ENCODE results near the gene MRGPRG. TPM values are rescaled to one million over a fixed set of nuclear protein-coding genes. Genes with fewer than 3 reads are reported as not detected.
"Not testable (repeated sequence)": the region's sequence is repeated elsewhere in the genome, so short reads cannot be mapped to it uniquely, and the experiment has no call there.

Gene MRGPRG
- total and polyA plus RNA-seq, 2 of the 8 experiments (the other 6 are each of a cell fraction or from before 2014, with no cell fraction given) = not detected

DNA sequence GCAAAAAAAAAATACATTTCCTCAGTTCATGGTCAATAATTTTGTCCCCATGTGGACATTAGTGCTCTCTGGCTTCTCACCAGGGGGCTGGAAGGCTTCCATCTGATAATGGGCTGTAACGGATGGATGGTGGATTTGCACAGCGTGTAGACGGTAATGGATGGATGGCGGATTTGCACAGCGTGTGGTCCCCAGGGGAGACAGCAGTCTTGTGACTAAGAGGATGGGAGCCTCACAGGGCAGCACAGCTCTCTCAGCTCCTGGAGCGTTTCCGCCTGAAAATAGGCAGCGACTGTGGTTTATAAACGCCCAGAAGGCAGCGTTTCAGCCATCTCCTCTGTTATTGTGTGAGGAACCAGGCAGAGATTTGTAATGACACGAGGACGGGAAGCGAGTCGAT is 36.2 kb upstream of the MRGPRG start:
- DNase-seq (ENCODE audit: low read depth in 1 of 2, low spot score in 2 of 2); CTCF ChIA-PET (ENCODE audit: partially characterized antibody); H3K79me1 ChIP-seq (ENCODE audit: low read depth, low read length); H2BK12ac ChIP-seq (ENCODE audit: low read depth, low read length); H2BK5ac ChIP-seq (ENCODE audit: low read depth, low read length); H2BK15ac ChIP-seq (ENCODE audit: low read length); H3K79me2 ChIP-seq (ENCODE audit: control insufficient read depth in 1 of 2, insufficient read depth in 2 of 2, low read length in 2 of 2); H3K18ac ChIP-seq (ENCODE audit: extremely low read depth, low read length); H3K23me2 ChIP-seq (ENCODE audit: low read depth, low read length); H3K4me3 ChIP-seq (ENCODE audit: extremely low read depth in 1 of 4, insufficient read depth in 2 of 4, low read depth in 3 of 4, low read length in 4 of 4); H3K27ac ChIP-seq (ENCODE audit: low read depth, low read length); H3K23ac ChIP-seq (ENCODE audit: insufficient read length); FAIRE-seq; H4K20me1 ChIP-seq (replicated peaks in 1 of 2; ENCODE audit: control insufficient read depth in 1 of 2, insufficient read depth in 2 of 2, low read length in 2 of 2); H4K5ac ChIP-seq (ENCODE audit: insufficient read length, low read depth, low read length); H3K9me3 ChIP-seq (ENCODE audit: insufficient read depth in 2 of 2, low read depth in 1 of 2, low read length in 1 of 2); H4K8ac ChIP-seq (ENCODE audit: extremely low read depth, insufficient read depth, low read length); H2AFZ ChIP-seq (ENCODE audit: low read length); H3K4me2 ChIP-seq (ENCODE audit: insufficient read depth in 1 of 2, low read depth in 2 of 2, low read length in 2 of 2); H3K4ac ChIP-seq (replicated peaks; ENCODE audit: insufficient read length, low read depth, low read length); H4K91ac ChIP-seq (replicated peaks; ENCODE audit: insufficient read length, low read length); H3K27me3 ChIP-seq (replicated peaks in 1 of 4; ENCODE audit: control insufficient read depth in 3 of 4, extremely low read depth in 1 of 4, insufficient read depth in 3 of 4, low read length in 3 of 4); H3K14ac ChIP-seq (ENCODE audit: insufficient read length); POLR2A ChIA-PET (ENCODE audit: partially characterized antibody); H3K4me1 ChIP-seq (replicated peaks in 1 of 4; ENCODE audit: control insufficient read depth in 3 of 4, insufficient read depth in 4 of 4, low read length in 3 of 4); H3K56ac ChIP-seq (replicated peaks; ENCODE audit: insufficient read length, low read depth, low read length); H3K36me3 ChIP-seq (ENCODE audit: control insufficient read depth in 2 of 4, insufficient read depth in 4 of 4, low read length in 3 of 4); H3K9ac ChIP-seq (replicated peaks in 1 of 4; ENCODE audit: extremely low read depth in 1 of 4, low read depth in 3 of 4, low read length in 3 of 4); H2BK20ac ChIP-seq (ENCODE audit: low read length); H2AK5ac ChIP-seq (ENCODE audit: low read depth, low read length); H2BK120ac ChIP-seq (replicated peaks; ENCODE audit: low read depth, low read length): not testable (repeated sequence)
- no CpG with 5 or more reads among the region's 14 CpGs for WGBS, 2 experiments (ENCODE audit: extremely low coverage in 1 of 2, insufficient coverage in 1 of 2, insufficient read length in 1 of 2, insufficient replicate concordance in 2 of 2, low coverage in 1 of 2, low lambda C conversion rate in 2 of 2, missing lambda C conversion rate in 1 of 2)
